HCT116 (cell line): ENCODE results near the gene TNRC6B.

Experiments
- CTCF ChIP-seq, 3 experiments: fragments of 200-600 bp in 1 of 3; sonication (generic) in 1 of 3; IDR thresholded peaks in 2 of 3; conservative IDR thresholded peaks in 1 of 3; 2 replicates each; pipeline ENCODE4 v1.5.1; 2012 to 2017; ENCODE audit warnings: low read depth in 2 of 3, low read length in 2 of 3, antibody characterized with exemption in 1 of 3, borderline replicate concordance in 1 of 3, control low read depth in 1 of 3, mild to moderate bottlenecking in 1 of 3, mixed read lengths in 1 of 3, mixed run types in 1 of 3, moderate library complexity in 1 of 3; ENCODE audit not compliant: insufficient read depth in 1 of 3
- POLR2A ChIP-seq: IDR thresholded peaks from 2 replicates; pipeline ENCODE4 v1.7.0; 2011; ENCODE audit warnings: borderline replicate concordance; ENCODE audit not compliant: insufficient read depth, insufficient read length; ENCODE audit errors: extremely low read depth
- SP1 ChIP-seq: IDR thresholded peaks from 2 replicates; pipeline ENCODE4 v1.6.1; 2012; ENCODE audit warnings: low read depth
- ZBTB33 ChIP-seq: IDR thresholded peaks from 2 replicates; pipeline ENCODE4 v1.6.1; 2011; ENCODE audit warnings: mild to moderate bottlenecking, low read length, moderate library complexity; ENCODE audit not compliant: insufficient replicate concordance; ENCODE audit errors: extremely low read depth
- ZNF274 ChIP-seq: fragments of 200-500 bp; sonication (Bioruptor generic); IDR thresholded peaks from 2 replicates; pipeline ENCODE4 v1.6.1; 2014; ENCODE audit warnings: mild to moderate bottlenecking, low read depth, low read length, inconsistent platforms

GRCh38 chr22:40240160-40240559 is 62.4 kb downstream of the TNRC6B start:
- no peak for TF ChIP-seq CTCF (IDR thresholded peaks at IDR 0.05 in 2 of 3, conservative IDR thresholded peaks at IDR 0.05 in 1 of 3; ENCODE audit: borderline replicate concordance in 1 of 3, insufficient read depth in 1 of 3, low read depth in 2 of 3, low read length in 2 of 3)
- TF ChIP-seq POLR2A = no peak
- TF ChIP-seq SP1 = no peak
- TF ChIP-seq ZBTB33 = no peak
- no peak for TF ChIP-seq ZNF274
